Fibroblast of skin of left quadriceps (primary cell): ENCODE measurements around the gene QPRT.
"Not testable (repeated sequence)": the region's sequence is repeated elsewhere in the genome, so short reads cannot be mapped to it uniquely, and the experiment has no call there.

Experiments used
- DNase-seq, 2 experiments: peaks; one replicate each; pipeline ENCODE4 v3.0.0-alpha.2; 2013; ENCODE audit warnings: low read depth in 2 of 2

Gene QPRT

DNA sequence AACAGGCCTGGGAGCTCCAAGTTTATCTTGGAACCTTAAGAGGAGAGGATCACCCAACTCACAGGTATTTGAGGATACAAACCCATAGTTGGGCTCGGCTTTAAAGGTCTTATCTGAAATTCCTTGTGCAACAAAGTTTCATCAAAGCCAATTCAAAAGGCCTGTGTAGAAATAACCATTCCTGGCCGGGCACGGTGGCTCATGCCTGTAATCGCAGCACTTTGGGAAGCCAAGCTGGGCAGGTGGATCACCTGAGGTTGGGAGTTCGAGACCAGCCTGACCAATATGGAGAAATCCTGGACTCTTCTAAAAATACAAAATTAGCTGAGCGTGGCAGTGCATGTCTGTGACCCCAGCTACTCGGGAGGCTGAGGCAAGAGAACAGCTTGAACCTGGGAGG lies 38.1 kb downstream of the QPRT start:
- no peak for DNase-seq

GRCh38 chr16:29719063-29719462 lies 40.1 kb downstream of the QPRT start:
- DNase-seq: no peak

DNA sequence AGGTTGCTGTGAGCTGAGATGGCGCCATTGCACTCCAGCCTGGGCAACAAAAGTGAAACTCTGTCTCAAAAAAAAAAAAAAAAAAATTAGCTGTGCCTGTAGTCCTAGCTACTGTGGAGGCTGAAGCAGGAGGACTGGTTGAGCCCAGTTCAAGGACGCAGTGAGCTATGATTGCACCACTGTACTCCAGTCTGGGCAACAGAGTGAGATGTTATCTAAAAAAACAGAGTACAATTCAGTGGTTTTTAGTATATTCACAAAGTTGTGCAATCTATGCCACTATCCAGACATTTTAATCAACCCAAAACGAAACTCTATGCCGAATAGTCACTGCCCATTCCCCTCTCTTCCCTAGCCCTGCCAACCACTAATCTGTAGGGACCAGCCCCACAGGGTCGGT lies 41.7 kb downstream of the QPRT start:
- no peak for DNase-seq

DNA sequence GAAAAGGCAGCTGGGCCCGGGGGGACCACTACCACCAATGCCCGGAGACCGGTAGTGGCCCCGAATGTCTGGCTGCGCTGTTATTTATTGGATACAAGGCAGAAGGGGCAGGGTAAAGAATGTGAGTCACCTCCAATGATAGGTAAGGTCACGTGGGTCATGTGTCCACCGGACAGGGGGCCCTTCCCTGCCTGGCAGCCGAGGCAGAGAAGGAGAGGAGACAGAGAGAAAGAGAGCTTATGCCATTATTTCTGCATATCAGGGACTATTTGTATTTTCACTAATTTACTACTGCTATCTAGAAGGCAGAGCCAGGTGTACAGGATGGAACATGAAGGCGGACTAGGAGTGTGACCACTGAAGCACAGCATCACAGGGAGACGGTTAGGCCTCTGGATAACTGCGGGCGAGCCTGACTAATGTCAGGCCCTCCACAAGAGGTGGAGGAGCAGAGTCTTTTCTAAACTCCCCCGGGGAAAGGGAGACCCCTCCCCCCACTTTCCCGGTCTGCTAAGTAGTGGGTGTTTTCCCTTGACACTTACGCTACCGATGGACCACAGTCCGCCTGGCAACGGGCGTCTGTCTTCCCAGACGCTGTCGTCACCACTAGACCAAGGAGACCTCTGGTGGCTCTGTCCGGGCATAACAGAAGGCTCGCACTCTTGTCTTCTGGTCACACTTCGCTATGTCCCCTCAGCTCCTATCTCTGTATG lies 42.3 kb downstream of the QPRT start:
- DNase-seq: peak; percentile 8 to 14

DNA sequence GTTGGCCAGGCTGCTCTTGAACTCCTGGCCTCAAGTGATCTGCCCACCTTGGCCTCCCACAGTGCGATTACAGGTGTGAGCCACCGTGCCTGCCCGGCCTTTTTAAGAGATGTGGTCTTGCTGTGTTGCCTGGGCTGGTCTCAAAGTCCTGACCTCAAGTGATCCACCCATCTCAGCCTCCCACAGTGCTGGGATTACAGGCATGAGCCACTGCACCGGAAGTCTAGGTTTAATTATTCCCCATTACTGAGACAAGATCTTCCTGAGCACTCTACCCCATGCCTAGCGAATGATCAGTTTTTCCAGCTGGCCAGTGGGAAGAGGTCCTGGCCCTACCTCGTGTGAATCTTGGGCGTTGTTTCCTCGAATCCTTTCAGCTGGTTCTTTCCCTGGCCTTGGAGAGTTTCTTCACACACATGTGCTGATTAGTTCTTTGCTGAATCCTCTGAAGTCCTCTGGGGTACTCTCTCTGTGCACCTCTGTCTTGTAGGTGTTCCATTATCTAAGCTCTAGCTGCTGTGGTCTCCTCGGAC lies 47.9 kb downstream of the QPRT start:
- no peak for DNase-seq

- no peak for DNase-seq
Measured at GRCh38 chr16:29727452-29727851, 48.5 kb downstream of the QPRT start.

GRCh38 chr16:29729116-29729521 lies 50.1 kb downstream of the QPRT start:
- peak; percentile 28 to 35 for DNase-seq

- DNase-seq: no peak
Measured at GRCh38 chr16:29730649-29731048, 51.7 kb downstream of the QPRT start.

- not testable (repeated sequence) for DNase-seq
Measured at GRCh38 chr16:29731768-29732601, 53.0 kb downstream of the QPRT start.

DNA sequence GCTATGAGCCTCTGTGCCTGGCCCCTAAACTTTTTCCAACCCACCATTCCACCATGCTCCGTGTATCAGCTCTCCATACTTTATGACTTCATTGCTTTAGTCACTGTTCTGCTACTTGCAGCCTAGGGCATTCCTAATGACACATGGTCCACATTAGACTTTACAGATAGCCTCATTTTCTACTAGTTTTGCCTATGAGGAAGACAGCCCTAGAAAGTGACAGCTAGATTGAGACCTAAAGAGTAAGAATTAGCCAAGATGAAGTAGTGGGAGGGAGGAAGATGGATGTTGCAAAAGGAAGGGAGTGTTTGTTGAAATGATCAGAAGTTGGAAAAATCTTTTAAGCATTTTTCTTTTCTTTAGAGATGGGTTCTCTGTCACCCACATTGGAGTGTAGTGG lies 55.8 kb downstream of the QPRT start:
- DNase-seq: no peak

- DNase-seq: no peak
Measured at GRCh38 chr16:29736112-29736511, 57.1 kb downstream of the QPRT start.

GRCh38 chr16:29736764-29737163 lies 57.8 kb downstream of the QPRT start:
- DNase-seq: no peak

GRCh38 chr16:29737713-29738112 lies 58.7 kb downstream of the QPRT start:
- no peak for DNase-seq

- no peak for DNase-seq
Measured at GRCh38 chr16:29738514-29738913, 59.5 kb downstream of the QPRT start.

DNA sequence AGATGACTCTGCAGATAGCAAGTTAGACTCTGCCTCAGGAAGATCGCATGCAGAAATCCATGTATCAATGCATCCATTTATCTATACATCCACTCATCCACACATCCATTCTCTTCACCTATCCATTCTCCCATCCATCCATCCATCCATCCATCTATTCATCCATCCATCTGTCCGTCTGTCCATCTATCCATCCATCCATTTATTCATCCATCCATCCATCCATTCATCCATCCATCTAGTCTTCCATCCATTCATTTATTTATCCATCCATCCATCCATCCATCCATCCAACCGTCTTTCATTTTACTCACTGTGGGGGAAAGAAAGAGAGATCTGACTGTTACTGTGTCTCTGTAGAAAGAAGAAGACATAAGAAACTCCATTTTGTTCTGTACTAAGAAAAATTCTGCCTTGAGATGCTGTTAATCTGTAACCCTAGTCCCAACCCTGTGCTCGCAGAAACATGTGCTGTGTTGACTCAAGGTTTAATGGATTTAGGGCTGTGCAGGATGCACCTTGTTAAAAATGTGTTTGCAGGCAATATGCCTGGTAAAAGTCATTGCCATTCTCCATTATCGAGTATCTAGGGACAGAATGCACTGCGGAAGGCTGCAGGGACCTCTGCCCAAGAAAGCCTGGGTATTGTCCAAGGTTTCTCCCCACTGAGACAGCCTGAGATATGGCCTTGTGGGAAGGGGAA lies 61.1 kb downstream of the QPRT start:
- not testable (repeated sequence) for DNase-seq

DNA sequence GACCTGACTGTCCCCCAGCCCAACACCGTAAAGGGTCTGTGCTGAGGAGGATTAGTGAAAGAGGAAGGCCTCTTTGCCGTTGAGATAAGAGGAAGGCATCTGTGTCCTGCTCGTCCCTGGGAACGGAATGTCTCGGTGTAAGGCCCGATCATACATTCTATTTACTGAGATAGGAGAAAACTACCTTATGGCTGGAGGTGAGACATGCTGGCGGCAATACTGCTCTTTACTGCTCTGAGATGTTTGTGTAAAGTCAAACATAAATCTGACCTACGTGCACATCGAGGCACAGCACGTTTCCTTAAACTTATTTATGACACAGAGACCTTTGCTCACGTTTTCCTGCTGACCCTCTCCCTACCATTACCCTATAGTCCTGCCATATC lies 61.6 kb downstream of the QPRT start:
- DNase-seq: not testable (repeated sequence)

DNA sequence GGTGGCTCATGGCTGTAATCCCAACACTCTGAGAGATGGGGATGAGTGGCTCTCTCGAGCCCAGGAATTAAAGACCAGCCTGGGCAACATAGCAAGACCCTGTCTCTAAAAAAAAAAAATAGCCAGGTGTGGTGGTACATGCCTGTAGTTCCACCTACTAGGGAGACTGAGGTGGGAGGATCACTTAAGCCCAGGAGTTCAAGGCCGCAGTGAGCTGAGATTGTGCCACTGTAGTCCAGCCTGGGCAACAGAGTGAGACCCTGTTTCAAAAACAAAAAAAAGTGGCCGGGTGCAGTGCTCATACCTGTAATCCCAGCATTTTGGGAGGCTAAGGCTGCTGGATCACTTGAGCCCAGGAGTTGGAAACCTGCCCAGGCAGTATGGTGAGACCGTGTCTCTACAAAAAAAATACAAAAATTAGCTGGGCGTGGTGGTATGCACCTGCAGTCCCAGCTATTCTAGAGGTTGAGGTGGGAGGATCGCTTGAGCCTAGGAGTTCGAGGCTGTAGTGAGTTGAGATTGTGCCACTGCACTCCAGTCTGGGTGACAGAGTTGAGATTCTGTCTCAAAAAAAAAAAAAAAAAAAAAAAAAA lies 63.8 kb downstream of the QPRT start:
- DNase-seq: no peak

- DNase-seq: no peak
Measured at GRCh38 chr16:29743475-29743826, 64.5 kb downstream of the QPRT start.

DNA sequence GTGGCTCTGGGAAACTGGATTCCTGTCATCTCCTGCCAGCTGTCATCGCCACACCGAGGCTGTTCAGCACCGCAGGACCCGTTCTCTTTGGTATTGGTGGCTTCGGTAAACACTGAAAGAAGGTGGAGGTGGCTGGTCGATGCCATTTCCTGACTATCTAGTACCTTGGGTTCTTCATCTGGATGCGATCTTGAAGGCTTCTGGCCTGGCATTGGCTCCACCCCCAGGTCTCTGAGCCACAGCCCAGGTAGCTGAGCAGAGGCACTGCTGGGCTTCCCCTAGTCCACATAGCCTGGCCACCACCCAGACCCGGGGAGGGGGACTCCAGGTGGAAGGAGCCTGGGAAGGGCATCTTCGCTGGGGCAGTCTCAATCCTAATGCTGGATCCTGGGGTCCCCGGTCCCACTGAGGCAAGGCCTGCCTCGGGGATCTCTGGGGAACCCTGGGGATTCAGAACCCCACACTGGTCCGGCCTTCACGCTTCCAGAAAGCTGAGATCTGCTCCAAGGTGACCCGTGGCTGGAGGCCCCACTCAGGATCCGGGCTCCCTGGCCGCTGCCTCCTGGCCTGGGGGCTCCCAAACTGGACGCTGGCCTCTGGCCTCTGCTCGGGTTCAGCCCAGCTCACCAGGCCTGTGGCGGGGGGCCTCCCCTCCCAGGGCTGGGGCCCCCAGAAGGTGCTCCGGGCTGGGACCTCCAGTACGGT lies 65.0 kb downstream of the QPRT start:
- no peak for DNase-seq

DNA sequence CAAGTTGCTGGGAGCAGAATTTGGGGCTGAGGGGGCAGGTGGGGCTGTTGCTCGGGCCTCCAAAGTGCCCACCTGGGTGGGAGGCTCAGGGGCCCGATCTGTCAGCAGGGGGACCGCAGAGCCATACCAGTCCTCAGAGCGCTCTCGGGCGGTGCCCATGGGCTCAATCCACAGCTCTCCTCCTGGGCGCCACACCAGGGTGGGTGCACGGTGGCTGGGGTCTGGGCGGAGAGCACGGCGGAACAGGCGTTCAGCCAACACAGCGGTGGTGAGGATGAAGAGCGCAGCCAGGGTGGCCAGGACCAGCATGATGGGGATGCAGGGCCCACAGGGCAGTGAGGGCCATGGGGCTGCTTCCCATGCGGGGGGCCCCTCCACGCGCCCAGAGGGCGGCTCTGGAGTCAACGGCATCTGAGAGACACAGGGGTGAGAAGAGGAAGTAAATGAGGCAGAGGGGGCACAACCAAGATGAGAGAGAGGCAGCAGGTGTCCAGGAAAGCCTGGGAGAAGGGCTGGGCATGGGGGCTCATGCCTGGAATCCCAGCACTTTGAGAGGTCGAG lies 65.6 kb downstream of the QPRT start:
- DNase-seq: no peak
